HAP-1 (cell line): ENCODE results near the gene EPHB6.

Experiments
- DNase-seq, 2 experiments: peaks; one replicate each; pipeline ENCODE4 v3.0.0-alpha.2; 2016 to 2020; ENCODE audit warnings: low spot score in 2 of 2
- H3K27me3 ChIP-seq: fragments of 250-450 bp; sonication (Bioruptor Pico); 2 replicates; pipeline ENCODE4 v1.5.1; 2020; ENCODE audit warnings: low read depth, mild to moderate bottlenecking, moderate library complexity
- H3K36me3 ChIP-seq: fragments of 250-450 bp; sonication (Bioruptor Pico); replicated peaks from 2 replicates; pipeline ENCODE4 v1.5.1; 2020; ENCODE audit warnings: mild to moderate bottlenecking
- H3K4me1 ChIP-seq: fragments of 250-450 bp; sonication (Bioruptor Pico); 2 replicates; pipeline ENCODE4 v1.5.1; 2020; ENCODE audit warnings: mild to moderate bottlenecking
- H3K4me3 ChIP-seq: fragments of 250-450 bp; sonication (Bioruptor Pico); 2 replicates; pipeline ENCODE4 v1.5.1; 2020; ENCODE audit warnings: mild to moderate bottlenecking, moderate library complexity
- H3K9me3 ChIP-seq: fragments of 250-450 bp; sonication (Bioruptor Pico); 2 replicates; pipeline ENCODE4 v1.5.1; 2020; ENCODE audit warnings: mild to moderate bottlenecking, moderate library complexity
- in situ Hi-C: fragments of 300-500 bp; cut with MboI; formaldehyde crosslinking; loops from 3 replicates; pipeline ENCODE4 v1.14.3; 2020; ENCODE audit warnings: low sequenced_read_pairs, inconsistent platforms, mixed read lengths

The EPHB6 gene

DNA sequence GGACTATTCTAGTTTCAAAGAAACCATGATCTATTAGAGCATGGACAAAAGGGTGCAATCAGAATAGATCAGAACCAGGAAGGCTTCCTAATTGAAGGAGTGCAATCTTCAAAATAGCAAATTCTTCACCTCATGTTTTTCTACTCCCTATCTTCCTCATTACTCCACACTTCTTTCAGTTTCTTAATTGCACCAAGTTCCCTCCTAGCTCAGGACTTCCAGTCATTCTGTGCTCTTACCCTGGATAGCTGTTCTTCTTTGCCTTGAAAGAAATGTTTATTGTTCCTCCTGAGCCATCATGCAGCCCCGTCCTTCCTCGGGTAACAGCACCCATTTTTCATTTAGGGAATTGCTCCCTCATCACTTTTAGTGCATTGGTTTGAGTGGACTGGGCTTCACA lies 55.6 kb downstream of the EPHB6 start:
- H3K36me3 ChIP-seq, result no peaks in the 10 kb centered on the region
- in situ Hi-C loops, result no loop called here
- H3K4me3 ChIP-seq, result no peak overlapping the region
- no peaks in the 10 kb centered on the region for H3K9me3 ChIP-seq
- no peak for DNase-seq
- H3K27me3 ChIP-seq, result peaks cover 4% of the 10 kb centered on the region; the same call in 1 of the 2 replicates
- H3K4me1 ChIP-seq, result no peaks in the 10 kb centered on the region

DNA sequence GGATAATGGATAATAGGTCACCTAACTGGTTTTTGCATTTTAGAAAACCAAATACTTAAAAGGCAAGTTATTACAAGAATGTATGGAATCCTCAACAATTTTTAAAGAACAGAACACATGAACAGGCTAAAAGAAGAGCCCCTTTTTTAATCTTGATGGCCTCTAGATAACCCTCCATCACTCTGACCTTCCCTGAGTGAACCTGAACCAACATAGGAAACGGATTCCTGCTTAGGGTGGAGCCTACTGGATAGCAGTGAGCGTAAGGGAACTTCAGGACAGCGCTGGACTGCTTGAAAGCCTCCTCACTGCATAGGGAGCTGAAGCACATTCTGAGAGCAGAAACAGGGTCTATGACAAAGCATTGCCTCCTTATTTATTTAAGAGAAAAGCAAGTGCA lies 58.2 kb downstream of the EPHB6 start:
- no peaks in the 10 kb centered on the region for H3K9me3 ChIP-seq
- H3K27me3 ChIP-seq, result peaks cover 4% of the 10 kb centered on the region; the same call in 1 of the 2 replicates
- in situ Hi-C loops, result no loop called here
- H3K36me3 ChIP-seq, result no peaks in the 10 kb centered on the region
- DNase-seq, result no peak
- H3K4me3 ChIP-seq, result no peak overlapping the region
- H3K4me1 ChIP-seq, result no peaks in the 10 kb centered on the region

DNA sequence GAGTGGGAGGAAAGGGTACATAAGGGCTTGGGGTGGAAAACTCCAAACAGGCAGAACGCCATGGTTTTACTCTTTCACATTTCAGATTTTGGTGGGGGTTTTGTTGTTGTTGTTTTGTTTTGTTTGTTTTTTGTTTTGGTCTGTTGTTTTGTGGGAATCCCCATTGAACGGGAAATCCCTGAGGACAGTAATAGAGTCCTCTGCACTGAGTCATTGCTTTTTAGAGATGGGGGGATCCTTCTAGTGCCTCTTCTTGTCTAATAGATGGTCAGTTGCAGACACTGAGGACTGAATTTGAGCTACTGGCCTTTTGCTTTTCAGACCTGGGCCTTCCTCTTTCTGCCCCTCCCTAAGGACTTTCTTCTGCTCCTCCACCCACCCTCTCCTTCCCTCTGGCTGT lies 58.7 kb downstream of the EPHB6 start:
- DNase-seq, result no peak
- Histone ChIP-seq H3K9me3 (no peaks in the 10 kb centered on the region), H3K27me3 (peaks cover 4% of the 10 kb centered on the region; the same call in 1 of the 2 replicates), H3K4me1 (no peaks in the 10 kb centered on the region), H3K4me3 (no peak overlapping the region), H3K36me3 (no peaks in the 10 kb centered on the region)
- in situ Hi-C loops, result no loop called here

DNA sequence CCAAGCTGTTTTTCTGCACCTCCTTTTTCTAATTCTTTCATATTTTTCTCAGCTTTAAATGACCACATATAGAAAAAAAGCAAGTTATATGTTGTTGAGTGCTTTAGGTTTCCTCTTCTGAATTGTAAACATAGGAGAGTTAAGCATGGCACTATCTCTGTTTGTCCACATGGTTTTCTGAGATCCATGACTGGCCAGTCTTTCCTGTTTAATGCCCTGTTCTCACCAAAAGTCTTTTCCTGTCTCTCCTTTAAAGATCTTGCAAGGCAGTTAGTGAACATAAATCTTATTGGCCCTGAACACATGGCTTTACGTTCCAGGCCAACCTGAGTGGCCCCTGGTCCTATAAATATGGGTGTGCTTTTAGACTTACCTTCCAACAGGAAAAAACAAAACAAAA lies 59.2 kb downstream of the EPHB6 start:
- Histone ChIP-seq H3K36me3 (no peaks in the 10 kb centered on the region), H3K4me1 (no peaks in the 10 kb centered on the region), H3K4me3 (no peak overlapping the region), H3K9me3 (no peaks in the 10 kb centered on the region), H3K27me3 (peaks cover 4% of the 10 kb centered on the region; the same call in 1 of the 2 replicates)
- DNase-seq, result no peak
- in situ Hi-C loops, result no loop called here

DNA sequence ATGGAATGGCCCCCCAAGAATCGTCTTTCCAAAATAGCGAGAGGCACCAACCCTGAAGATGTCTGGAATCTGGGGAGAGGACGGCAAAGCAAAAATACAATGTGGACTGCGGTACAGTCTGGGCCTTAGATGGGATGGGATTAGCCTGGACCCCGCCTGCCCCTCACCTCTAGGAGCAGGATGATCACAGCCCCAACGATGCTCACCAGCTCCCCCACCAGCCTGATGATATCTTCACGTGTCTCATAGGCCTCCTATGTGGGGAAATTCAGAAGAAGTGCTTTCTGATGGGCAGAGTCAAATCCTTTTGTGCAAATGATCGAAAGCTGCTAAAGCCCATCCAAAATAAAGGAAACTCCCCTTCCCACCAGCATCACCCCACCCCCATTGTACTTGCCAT lies 60.4 kb downstream of the EPHB6 start:
- Histone ChIP-seq H3K36me3 (no peaks in the 10 kb centered on the region), H3K27me3 (peaks cover 4% of the 10 kb centered on the region; the same call in 1 of the 2 replicates), H3K9me3 (no peaks in the 10 kb centered on the region), H3K4me3 (no peak overlapping the region), H3K4me1 (no peaks in the 10 kb centered on the region)
- no peak for DNase-seq
- in situ Hi-C loops, result no loop called here

DNA sequence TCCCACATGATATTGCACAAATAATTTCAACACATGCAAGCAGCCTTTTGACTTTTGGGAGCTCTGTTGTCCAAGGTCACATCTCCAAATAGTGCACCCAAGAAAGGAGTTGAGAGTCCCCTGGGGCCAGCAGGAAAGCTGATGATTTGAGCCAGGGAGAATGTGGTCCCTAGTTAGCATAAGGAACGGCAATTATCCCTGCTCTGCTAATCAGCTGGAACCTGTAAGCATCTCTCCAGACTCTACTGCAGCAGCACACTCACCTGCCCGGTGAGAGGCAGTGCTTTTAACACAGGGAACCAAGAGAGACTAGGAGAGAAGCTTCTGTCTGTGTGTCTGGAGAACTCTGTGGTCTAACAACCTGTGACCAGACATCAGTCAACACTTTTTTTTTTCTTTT lies 61.6 kb downstream of the EPHB6 start:
- H3K4me3 ChIP-seq, result no peak overlapping the region
- H3K9me3 ChIP-seq, result no peaks in the 10 kb centered on the region
- no peaks in the 10 kb centered on the region for H3K4me1 ChIP-seq
- no peaks in the 10 kb centered on the region for H3K36me3 ChIP-seq
- H3K27me3 ChIP-seq, result no peaks in the 10 kb centered on the region
- in situ Hi-C loops, result no loop called here
- DNase-seq, result no peak

DNA sequence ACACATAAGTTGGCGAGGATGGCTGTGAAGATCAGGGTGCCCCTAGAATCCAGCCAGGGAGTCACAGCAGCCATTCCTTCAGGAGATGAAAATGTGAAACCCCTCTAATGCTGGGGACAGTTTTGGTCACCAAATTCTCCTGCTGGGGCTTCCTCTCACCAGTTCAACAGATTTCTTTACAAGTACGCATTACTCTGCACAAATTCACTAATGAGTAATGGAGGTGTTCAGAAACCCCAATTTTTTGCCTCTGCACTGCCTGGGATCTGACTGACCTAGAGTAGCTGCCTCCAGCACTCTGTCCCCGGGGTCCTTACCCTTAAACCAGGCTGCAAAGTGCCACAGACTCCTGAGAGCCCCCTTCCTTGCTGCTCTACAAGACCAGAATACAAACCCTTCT lies 62.6 kb downstream of the EPHB6 start:
- Histone ChIP-seq H3K4me3 (no peak overlapping the region), H3K4me1 (no peaks in the 10 kb centered on the region), H3K27me3 (no peaks in the 10 kb centered on the region), H3K9me3 (no peaks in the 10 kb centered on the region), H3K36me3 (no peaks in the 10 kb centered on the region)
- DNase-seq, result no peak
- in situ Hi-C loops, result no loop called here

DNA sequence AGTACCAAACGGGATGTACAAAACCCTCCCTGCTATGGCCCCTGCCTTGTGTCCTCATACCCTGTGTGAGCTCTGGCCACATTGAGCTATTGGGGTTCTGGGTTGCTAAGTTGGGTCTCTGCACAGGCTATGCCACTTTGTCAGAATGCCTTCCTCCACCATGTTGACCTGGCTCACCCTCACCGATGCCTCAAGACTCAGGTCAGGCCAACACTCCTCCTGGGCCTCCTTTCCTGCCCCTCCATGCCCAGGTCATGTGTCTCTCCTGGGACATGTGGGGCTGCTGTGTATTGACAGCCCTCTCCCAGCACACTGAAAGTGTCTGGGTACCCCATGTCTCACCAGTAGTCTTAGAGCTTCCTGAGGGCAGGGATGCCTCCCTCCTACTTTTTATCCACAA lies 64.0 kb downstream of the EPHB6 start:
- Histone ChIP-seq H3K4me3 (no peak overlapping the region), H3K27me3 (no peaks in the 10 kb centered on the region), H3K9me3 (no peaks in the 10 kb centered on the region), H3K4me1 (no peaks in the 10 kb centered on the region), H3K36me3 (no peaks in the 10 kb centered on the region)
- in situ Hi-C loops, result no loop called here
- no peak for DNase-seq

DNA sequence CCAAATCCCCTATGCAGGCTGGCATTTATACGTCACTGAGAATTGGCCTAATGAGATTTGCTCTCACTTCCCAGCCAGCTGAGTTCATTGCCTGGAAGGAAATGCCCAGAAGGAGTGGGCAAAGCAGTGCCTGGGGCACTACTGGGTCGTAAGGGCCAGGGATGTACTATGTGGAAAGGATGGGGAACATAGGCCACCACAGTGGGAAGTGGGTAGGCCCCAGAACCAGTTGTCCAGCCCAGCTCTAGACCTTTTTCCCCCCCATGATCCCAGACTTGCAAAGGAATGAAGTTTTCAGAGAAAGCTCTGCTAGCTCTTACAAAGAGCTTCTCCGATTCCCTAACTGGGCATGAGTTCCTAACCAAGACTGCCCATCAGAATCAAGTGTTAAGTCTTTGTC lies 64.8 kb downstream of the EPHB6 start:
- in situ Hi-C loops, result no loop called here
- H3K36me3 ChIP-seq, result no peaks in the 10 kb centered on the region
- no peaks in the 10 kb centered on the region for H3K27me3 ChIP-seq

More for the DNA sequence above, 64.8 kb downstream of the EPHB6 start:
- Histone ChIP-seq H3K9me3 (no peaks in the 10 kb centered on the region), H3K4me1 (no peaks in the 10 kb centered on the region), H3K4me3 (no peak overlapping the region)
- no peak for DNase-seq
